Keratinocyte (primary cell): Measurements from ENCODE around the gene EFHD2. TPM values are rescaled to one million over a fixed set of nuclear protein-coding genes. Genes with fewer than 3 reads are reported as not detected.
A peak's percentile ranks its signal among the peaks of the same experiment; 100 is the strongest.

Experiments
- DNase-seq: peaks from one replicate; pipeline ENCODE4 v3.0.0-alpha.2; 2011; ENCODE audit warnings: low read depth, missing footprints, low spot score
- FAIRE-seq: peaks from 2 replicates; lab custom pipeline; 2011; peaks lifted over from hg19 to GRCh38; lab: Jason Lieb, UNC
- H2AFZ ChIP-seq: 2 replicates; pipeline ENCODE4 v1.6.0; 2012; ENCODE audit warnings: low read length, control low read depth, inconsistent platforms; ENCODE audit not compliant: control insufficient read depth
- H3K27ac ChIP-seq: 2 replicates; pipeline ENCODE4 v1.5.1; 2011; ENCODE audit warnings: low read length; ENCODE audit not compliant: control insufficient read depth, insufficient read depth
- H3K27me3 ChIP-seq: 3 replicates; pipeline ENCODE4 v1.6.0; 2011; ENCODE audit warnings: low read length; ENCODE audit not compliant: control insufficient read depth, insufficient read depth; ENCODE audit errors: extremely low read depth
- H3K36me3 ChIP-seq, 2 experiments: 2 replicates in 1 of 2; 3 replicates in 1 of 2; pipeline ENCODE4 v1.5.1; 2011; ENCODE audit warnings: low read length in 2 of 2, mild to moderate bottlenecking in 1 of 2; ENCODE audit not compliant: control insufficient read depth in 2 of 2, insufficient read depth in 2 of 2; ENCODE audit errors: extremely low read depth in 1 of 2
- H3K4me1 ChIP-seq: 3 replicates; pipeline ENCODE4 v1.5.1; 2011; ENCODE audit warnings: low read length; ENCODE audit not compliant: control insufficient read depth, insufficient read depth; ENCODE audit errors: extremely low read depth
- H3K4me2 ChIP-seq: 3 replicates; pipeline ENCODE4 v1.6.0; 2011; ENCODE audit warnings: low read depth, low read length; ENCODE audit not compliant: control insufficient read depth, insufficient read depth; ENCODE audit errors: extremely low read depth
- H3K4me3 ChIP-seq, 3 experiments: fragments of 200-600 bp in 1 of 3; sonication (generic) in 1 of 3; 2 replicates in 2 of 3; 3 replicates in 1 of 3; pipeline ENCODE4 v1.5.1; 2011 to 2016; ENCODE audit warnings: low read length in 3 of 3, mild to moderate bottlenecking in 3 of 3, control low read depth in 2 of 3, inconsistent platforms in 1 of 3, low read depth in 1 of 3, mixed read lengths in 1 of 3, mixed run types in 1 of 3, moderate library complexity in 1 of 3; ENCODE audit not compliant: control insufficient read depth in 2 of 3, insufficient read depth in 2 of 3; ENCODE audit errors: extremely low read depth in 1 of 3
- H3K79me2 ChIP-seq: 2 replicates; pipeline ENCODE4 v1.6.0; 2012; ENCODE audit warnings: low read length; ENCODE audit not compliant: control insufficient read depth, insufficient read depth
- H3K9ac ChIP-seq: 3 replicates; pipeline ENCODE4 v1.6.0; 2011; ENCODE audit warnings: low read length; ENCODE audit not compliant: control insufficient read depth, insufficient read depth; ENCODE audit errors: extremely low read depth
- H3K9me1 ChIP-seq: 3 replicates; pipeline ENCODE4 v1.6.0; 2011; ENCODE audit warnings: low read length; ENCODE audit not compliant: control insufficient read depth, insufficient read depth; ENCODE audit errors: extremely low read depth
- H3K9me3 ChIP-seq: 2 replicates; pipeline ENCODE4 v1.5.1; 2012; ENCODE audit warnings: low read depth, low read length; ENCODE audit not compliant: control insufficient read depth
- H4K20me1 ChIP-seq: 3 replicates; pipeline ENCODE4 v1.6.0; 2011; ENCODE audit warnings: low read length; ENCODE audit not compliant: control insufficient read depth, insufficient read depth; ENCODE audit errors: extremely low read depth
- EZH2 ChIP-seq: IDR thresholded peaks from one replicate; pipeline ENCODE4 v1.6.1; 2012; ENCODE audit warnings: inconsistent platforms, mild to moderate bottlenecking, low read length, moderate library complexity
- dilution Hi-C: fragments of 300-500 bp; cut with MboI; formaldehyde crosslinking; loops from one replicate; pipeline ENCODE4 v1.7.0; 2020; ENCODE audit warnings: low sequenced_read_pairs; ENCODE audit not compliant: extremely low pct_ligation_motif_present
- polyA plus RNA-seq, 5 experiments: library from polyadenylated mRNA; depleted of rRNA in 3 of 5; stranded (reverse) in 3 of 5; stranded (forward) in 1 of 5; unstranded in 1 of 5; fragments of >200 nt; gene quantifications; 1 replicate in 1 of 5; 2 replicates in 3 of 5; 3 replicates in 1 of 5; pipeline versions ENCODE4 v1.2.1 to v1.2.3, GENCODE V29; 2011 to 2012; ENCODE audit warnings: missing spikeins in 2 of 5, low read depth in 1 of 5, low replicate concordance in 1 of 5
- TF ChIP-seq, protein P1 (sequence below), 3 experiments: IDR thresholded peaks in 1 of 3; conservative IDR thresholded peaks in 1 of 3; optimal IDR thresholded peaks in 1 of 3; 2 replicates in 2 of 3; 3 replicates in 1 of 3; pipeline versions ENCODE3 to v1.5.1; 2011; ENCODE audit warnings: low read length in 3 of 3, mild to moderate bottlenecking in 3 of 3, moderate library complexity in 2 of 3, control low read depth in 1 of 3, inconsistent platforms in 1 of 3; ENCODE audit not compliant: insufficient read depth in 2 of 3; ENCODE audit errors: extremely low read depth in 1 of 3

Gene EFHD2
- polyA plus RNA-seq, 1 donor (not counting 4 experiments of a cell fraction or from before 2014, with no cell fraction given), result 47.6 TPM

DNA sequence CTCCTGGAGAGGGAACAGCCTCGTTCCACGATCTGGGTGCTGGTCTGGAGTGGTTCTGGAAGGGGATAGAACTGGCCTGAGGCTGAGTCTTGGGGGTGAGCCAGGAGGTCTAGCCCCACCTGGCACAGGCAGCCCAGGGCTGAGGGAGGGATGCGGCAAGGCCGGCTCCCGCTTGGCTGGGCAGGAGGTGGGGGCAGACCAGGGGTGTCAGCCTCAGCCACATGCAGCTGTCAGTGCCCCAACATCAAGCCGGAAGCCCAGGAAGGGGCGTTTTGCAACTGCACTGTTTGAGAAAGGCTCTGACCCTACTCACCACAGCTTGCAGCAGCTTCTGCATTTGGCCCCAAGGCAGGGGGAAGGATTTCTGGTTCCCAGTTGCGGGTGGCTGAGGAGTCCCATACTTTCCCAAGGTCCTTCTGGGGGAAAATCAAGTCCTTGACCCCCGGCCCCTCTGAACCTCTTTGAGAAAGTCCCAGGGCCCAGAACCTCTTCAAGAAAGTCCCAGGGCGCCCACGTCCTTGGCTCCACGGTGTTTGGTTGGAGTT is 2.0 kb downstream of the EFHD2 start:
- Histone ChIP-seq H3K79me2 (peaks cover 61% of the 10 kb centered on the region), H4K20me1 (peaks cover 7% of the 10 kb centered on the region), H3K36me3 (peaks cover 4 to 13% of the 10 kb centered on the region in 2 experiments), H3K4me1 (peaks cover 40% of the 10 kb centered on the region), H3K4me2 (peak overlapping the region; percentile 84), H3K27ac (peak overlapping the region; percentile 2), H3K9me3 (no peaks in the 10 kb centered on the region), H3K27me3 (no peaks in the 10 kb centered on the region), H3K9me1 (peaks cover 2% of the 10 kb centered on the region), H3K9ac (peak overlapping the region; percentile 82), H3K4me3 (peak overlapping the region; percentile 84 to 90 (median 90)), H2AFZ (no peak overlapping the region)
- dilution Hi-C loops, result loop anchor here (10.0 kb wide), 1 partner anchor 77 kb away; no protein-coding TSS in a partner anchor
- no peak for DNase-seq
- TF ChIP-seq EZH2, result no peak
- no peak for FAIRE-seq

DNA sequence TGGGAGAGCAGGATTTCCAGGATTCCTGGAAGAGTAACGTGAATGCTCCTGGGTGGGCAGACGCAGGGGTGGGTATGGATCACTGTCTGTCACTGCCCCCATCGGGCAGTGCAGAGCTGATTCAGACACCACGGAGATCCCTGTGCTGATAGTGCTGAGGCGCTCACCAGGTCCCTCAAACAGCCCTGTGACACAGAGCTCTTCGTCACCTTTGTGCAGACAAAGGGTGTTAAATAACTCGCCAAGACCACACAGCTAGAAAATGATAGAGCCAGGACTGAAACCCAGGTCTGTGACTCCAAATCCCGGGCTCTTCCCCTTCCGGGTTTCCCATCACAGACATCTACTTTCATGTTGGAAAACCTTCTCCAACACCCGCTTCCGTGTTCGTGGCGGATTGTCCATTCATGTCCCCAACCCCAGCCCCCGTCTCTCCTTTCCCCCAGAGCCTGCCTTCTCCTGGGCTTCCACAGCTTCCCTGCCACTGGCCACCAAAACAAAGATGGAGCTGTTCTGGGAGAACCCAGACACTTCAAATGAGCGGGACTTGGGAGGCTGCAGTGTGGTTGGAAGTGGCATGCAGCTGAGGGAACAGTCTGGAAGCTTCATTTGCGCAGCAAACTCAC is 2.6 kb downstream of the EFHD2 start:
- H3K27me3 ChIP-seq, result no peaks in the 10 kb centered on the region
- no peaks in the 10 kb centered on the region for H3K9me3 ChIP-seq
- peaks cover 4 to 13% of the 10 kb centered on the region in 2 experiments for H3K36me3 ChIP-seq
- H3K27ac ChIP-seq, result no peak overlapping the region
- H3K79me2 ChIP-seq, result peaks cover 61% of the 10 kb centered on the region
- H3K4me2 ChIP-seq, result peak overlapping the region; percentile 84
- DNase-seq (no peak), FAIRE-seq (no peak)
- TF ChIP-seq, protein P1, sequence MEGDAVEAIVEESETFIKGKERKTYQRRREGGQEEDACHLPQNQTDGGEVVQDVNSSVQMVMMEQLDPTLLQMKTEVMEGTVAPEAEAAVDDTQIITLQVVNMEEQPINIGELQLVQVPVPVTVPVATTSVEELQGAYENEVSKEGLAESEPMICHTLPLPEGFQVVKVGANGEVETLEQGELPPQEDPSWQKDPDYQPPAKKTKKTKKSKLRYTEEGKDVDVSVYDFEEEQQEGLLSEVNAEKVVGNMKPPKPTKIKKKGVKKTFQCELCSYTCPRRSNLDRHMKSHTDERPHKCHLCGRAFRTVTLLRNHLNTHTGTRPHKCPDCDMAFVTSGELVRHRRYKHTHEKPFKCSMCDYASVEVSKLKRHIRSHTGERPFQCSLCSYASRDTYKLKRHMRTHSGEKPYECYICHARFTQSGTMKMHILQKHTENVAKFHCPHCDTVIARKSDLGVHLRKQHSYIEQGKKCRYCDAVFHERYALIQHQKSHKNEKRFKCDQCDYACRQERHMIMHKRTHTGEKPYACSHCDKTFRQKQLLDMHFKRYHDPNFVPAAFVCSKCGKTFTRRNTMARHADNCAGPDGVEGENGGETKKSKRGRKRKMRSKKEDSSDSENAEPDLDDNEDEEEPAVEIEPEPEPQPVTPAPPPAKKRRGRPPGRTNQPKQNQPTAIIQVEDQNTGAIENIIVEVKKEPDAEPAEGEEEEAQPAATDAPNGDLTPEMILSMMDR (optimal IDR thresholded peaks at IDR 0.05 in 1 of 3, IDR thresholded peaks at IDR 0.05 in 1 of 3, conservative IDR thresholded peaks at IDR 0.05 in 1 of 3; ENCODE audit: extremely low read depth in 1 of 3, insufficient read depth in 2 of 3, low read length in 3 of 3), result no peak
- no peak for TF ChIP-seq EZH2
- H3K9ac ChIP-seq, result no peak overlapping the region
- peaks cover 7% of the 10 kb centered on the region for H4K20me1 ChIP-seq
- no peak overlapping the region for H2AFZ ChIP-seq
- peaks cover 2% of the 10 kb centered on the region for H3K9me1 ChIP-seq
- H3K4me1 ChIP-seq, result peaks cover 40% of the 10 kb centered on the region
- peak overlapping the region in 2 of 3 experiments; percentile 90 for H3K4me3 ChIP-seq
- dilution Hi-C loops, result loop anchor here (10.0 kb wide), 1 partner anchor 77 kb away; no protein-coding TSS in a partner anchor
